Measurements from ENCODE around the gene WDR45. TPM values are rescaled to one million over a fixed set of nuclear protein-coding genes. Genes with fewer than 3 reads are reported as not detected.

The WDR45 gene
- total RNA-seq, 1 experiment from 2014 or later, result 49.3 TPM

GRCh38 chrX:49066278-49066677 is 13.4 kb downstream of the WDR45 start:
- ChIA-PET CTCF (no interaction called here), POLR2A (no interaction called here)
- no peak overlapping the region for H3K4me3 ChIP-seq (ENCODE audit: low read depth in 2 of 2, low read length in 2 of 2)
- no peak for TF ChIP-seq SIN3A (IDR thresholded peaks at IDR 0.05; ENCODE audit: borderline replicate concordance, insufficient read depth, low read depth, low read length)
- no peak for TF ChIP-seq CTCF (IDR thresholded peaks at IDR 0.05)
- TF ChIP-seq POLR2AphosphoS5 (IDR thresholded peaks at IDR 0.05; ENCODE audit: low read depth, low read length), result no peak
- TF ChIP-seq REST (IDR thresholded peaks at IDR 0.05; ENCODE audit: insufficient read depth in 1 of 2, low read depth in 2 of 2, low read length in 1 of 2), result no peak
- TF ChIP-seq TCF7L2 (IDR thresholded peaks at IDR 0.05; ENCODE audit: low read depth, low read length), result no peak
- no peaks in the 10 kb centered on the region for H3K4me1 ChIP-seq (ENCODE audit: control insufficient read depth, insufficient read depth, low read length)
- no peaks in the 10 kb centered on the region for H3K9me3 ChIP-seq (ENCODE audit: control insufficient read depth, insufficient read depth, low read depth, low read length)
- DNase-seq (ENCODE audit: low read depth, low spot score) (no peak), ATAC-seq (no peak)
- intact Hi-C loops (cut with micrococcal nuclease; ENCODE audit: unreplicated experiment), result no loop called here
- in situ Hi-C loops (cut with HindIII; ENCODE audit: low pct_unique_long_range_greater_than_20kb, low sequenced_read_pairs), result no loop called here
- BruUV-seq (replicated peaks), result no TSS peak
- H3K36me3 ChIP-seq (ENCODE audit: control insufficient read depth, insufficient read depth, low read length), result no peaks in the 10 kb centered on the region
- no peak overlapping the region for H3K27ac ChIP-seq (ENCODE audit: low read length)
- H3K27me3 ChIP-seq (ENCODE audit: control insufficient read depth, insufficient read depth, low read length), result no peaks in the 10 kb centered on the region

GRCh38 chrX:49064735-49065134 is 15.0 kb downstream of the WDR45 start:
- in situ Hi-C loops (cut with HindIII; ENCODE audit: low pct_unique_long_range_greater_than_20kb, low sequenced_read_pairs), result no loop called here
- Histone ChIP-seq H3K9me3 (ENCODE audit: control insufficient read depth, insufficient read depth, low read depth, low read length) (no peaks in the 10 kb centered on the region), H3K4me1 (ENCODE audit: control insufficient read depth, insufficient read depth, low read length) (no peaks in the 10 kb centered on the region), H3K27me3 (ENCODE audit: control insufficient read depth, insufficient read depth, low read length) (no peaks in the 10 kb centered on the region), H3K4me3 (ENCODE audit: low read depth in 2 of 2, low read length in 2 of 2) (no peak overlapping the region), H3K36me3 (ENCODE audit: control insufficient read depth, insufficient read depth, low read length) (no peaks in the 10 kb centered on the region), H3K27ac (ENCODE audit: low read length) (no peak overlapping the region)
- TF ChIP-seq SIN3A (IDR thresholded peaks at IDR 0.05; ENCODE audit: borderline replicate concordance, insufficient read depth, low read depth, low read length) (no peak), CTCF (IDR thresholded peaks at IDR 0.05) (no peak), REST (IDR thresholded peaks at IDR 0.05; ENCODE audit: insufficient read depth in 1 of 2, low read depth in 2 of 2, low read length in 1 of 2) (no peak)
- intact Hi-C loops (cut with micrococcal nuclease; ENCODE audit: unreplicated experiment), result no loop called here
- POLR2A ChIA-PET, result no interaction called here
- no peak for DNase-seq (ENCODE audit: low read depth, low spot score)
- BruUV-seq (replicated peaks), result no TSS peak
- no peak for ATAC-seq
- CTCF ChIA-PET, result no interaction called here
